Natural killer cell (primary cell): ENCODE data around the gene GAL3ST3. TPM values are rescaled to one million over a fixed set of nuclear protein-coding genes. Genes with fewer than 3 reads are reported as not detected.

Source experiments
- ATAC-seq, 3 donors: fragments of 150-1000 bp in 2 of 3; fragments of 200-7000 bp in 1 of 3; cut with Tn5 transposase; 1 replicate in 1 of 3; 2 replicates in 2 of 3; pipeline ENCODE4 v1.10.0; 2021; ENCODE audit warnings: mild to moderate bottlenecking in 2 of 3, moderate library complexity in 2 of 3
- DNase-seq, 2 donors: peaks; one replicate each; pipeline versions ENCODE4 v3.0.0 to v3.0.0-alpha.2; 2013 to 2021; ENCODE audit warnings: mixed read lengths in 1 of 2
- H3K27ac ChIP-seq: one replicate; pipeline ENCODE4 v1.5.1; 2013; ENCODE audit warnings: mild to moderate bottlenecking, low read length
- H3K27me3 ChIP-seq: one replicate; pipeline ENCODE4 v1.6.1; 2013; ENCODE audit warnings: low read length; ENCODE audit not compliant: control insufficient read depth, insufficient read depth
- H3K36me3 ChIP-seq: one replicate; pipeline ENCODE4 v1.6.1; 2013; ENCODE audit warnings: low read length; ENCODE audit not compliant: control insufficient read depth, insufficient read depth
- H3K4me1 ChIP-seq: one replicate; pipeline ENCODE4 v1.6.1; 2013; ENCODE audit warnings: low read length; ENCODE audit not compliant: control insufficient read depth, insufficient read depth
- H3K4me3 ChIP-seq: one replicate; pipeline ENCODE4 v1.5.1; 2013; ENCODE audit warnings: low read length
- H3K9me3 ChIP-seq: one replicate; pipeline ENCODE4 v1.6.1; 2013; ENCODE audit warnings: low read length; ENCODE audit not compliant: control insufficient read depth, insufficient read depth
- H3K27ac Mint-ChIP-seq, 2 donors: one replicate each; pipeline ENCODE4 v1.8.0; 2022; ENCODE audit warnings: mild to moderate bottlenecking in 2 of 2, mixed read lengths in 2 of 2, moderate library complexity in 1 of 2
- H3K27me3 Mint-ChIP-seq, 2 donors: one replicate each; pipeline ENCODE4 v1.8.0; 2022; ENCODE audit warnings: low read depth in 2 of 2, mixed read lengths in 2 of 2
- H3K36me3 Mint-ChIP-seq: one replicate; pipeline ENCODE4 v1.8.0; 2022; ENCODE audit warnings: mixed read lengths
- H3K4me1 Mint-ChIP-seq, 2 donors: one replicate each; pipeline ENCODE4 v1.8.0; 2022; ENCODE audit warnings: mixed read lengths in 2 of 2
- H3K4me3 Mint-ChIP-seq: one replicate; pipeline ENCODE4 v1.8.0; 2022; ENCODE audit warnings: mild to moderate bottlenecking, moderate library complexity, mixed read lengths
- H3K9me3 Mint-ChIP-seq, 2 donors: one replicate each; pipeline ENCODE4 v1.8.0; 2022; ENCODE audit warnings: mixed read lengths in 2 of 2
- WGBS: methylation state at CpG from one replicate; pipeline ENCODE4 v1.1.7; 2013; ENCODE audit warnings: missing lambda C conversion rate; ENCODE audit not compliant: insufficient coverage; 5-methylcytosine and 5-hydroxymethylcytosine counted together
- intact Hi-C: fragments of 100-400 bp; cut with micrococcal nuclease; formaldehyde crosslinking; loops from one replicate; pipeline ENCODE4 v1.14.2; 2022
- total RNA-seq, 4 donors: library from RNA; stranded (reverse); fragments of 120-200 nt in 1 of 4; gene quantifications; one replicate each; pipeline versions ENCODE4 v1.2.3 to v1.2.4, GENCODE V29; 2013 to 2022
- TF ChIP-seq, protein P1 (sequence below): fragments of 200-600 bp; IDR thresholded peaks from one replicate; pipeline ENCODE4 v1.8.0; 2022; ENCODE audit warnings: antibody characterized with exemption

GAL3ST3 gene
- total RNA-seq, 3 donors from 2014 or later (not counting 1 experiment from before 2014, with no cell fraction given): not detected

DNA sequence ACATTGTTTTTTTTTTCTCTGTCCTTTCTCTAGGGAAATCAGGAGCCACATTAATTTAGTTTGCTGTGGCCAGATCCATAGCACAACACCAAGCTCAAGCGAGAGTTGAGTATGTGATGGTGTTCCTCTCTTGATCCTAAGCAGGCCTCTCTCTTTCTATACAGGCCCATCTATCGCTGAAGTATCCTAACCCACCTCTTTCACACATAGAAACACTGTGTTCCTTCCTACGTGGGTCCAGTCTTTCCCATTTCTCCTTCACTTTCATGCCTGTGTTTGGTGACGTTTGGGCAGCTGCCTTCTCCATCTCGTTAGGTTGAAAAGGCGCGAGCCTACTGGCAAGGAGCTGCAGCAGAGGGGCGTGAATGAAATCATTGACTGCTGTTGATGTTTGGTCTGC lies 23.6 kb upstream of the GAL3ST3 start:
- Mint-ChIP-seq H3K36me3 (peaks cover under 1% of the 10 kb centered on the region), H3K27me3 (no peaks in the 10 kb centered on the region), H3K9me3 (no peaks in the 10 kb centered on the region), H3K4me3 (peak overlapping the region; percentile 94), H3K27ac (peak overlapping the region; percentile 89 to 91), H3K4me1 (peaks cover 45 to 47% of the 10 kb centered on the region in 2 donors)
- no peaks in the 10 kb centered on the region for H3K27me3 ChIP-seq
- WGBS: 83% methylated on average over 8 of the region's 8 CpGs
- intact Hi-C loops: no loop called here
- TF ChIP-seq, protein P1, sequence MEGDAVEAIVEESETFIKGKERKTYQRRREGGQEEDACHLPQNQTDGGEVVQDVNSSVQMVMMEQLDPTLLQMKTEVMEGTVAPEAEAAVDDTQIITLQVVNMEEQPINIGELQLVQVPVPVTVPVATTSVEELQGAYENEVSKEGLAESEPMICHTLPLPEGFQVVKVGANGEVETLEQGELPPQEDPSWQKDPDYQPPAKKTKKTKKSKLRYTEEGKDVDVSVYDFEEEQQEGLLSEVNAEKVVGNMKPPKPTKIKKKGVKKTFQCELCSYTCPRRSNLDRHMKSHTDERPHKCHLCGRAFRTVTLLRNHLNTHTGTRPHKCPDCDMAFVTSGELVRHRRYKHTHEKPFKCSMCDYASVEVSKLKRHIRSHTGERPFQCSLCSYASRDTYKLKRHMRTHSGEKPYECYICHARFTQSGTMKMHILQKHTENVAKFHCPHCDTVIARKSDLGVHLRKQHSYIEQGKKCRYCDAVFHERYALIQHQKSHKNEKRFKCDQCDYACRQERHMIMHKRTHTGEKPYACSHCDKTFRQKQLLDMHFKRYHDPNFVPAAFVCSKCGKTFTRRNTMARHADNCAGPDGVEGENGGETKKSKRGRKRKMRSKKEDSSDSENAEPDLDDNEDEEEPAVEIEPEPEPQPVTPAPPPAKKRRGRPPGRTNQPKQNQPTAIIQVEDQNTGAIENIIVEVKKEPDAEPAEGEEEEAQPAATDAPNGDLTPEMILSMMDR: no peak
- ATAC-seq (no peak), DNase-seq (no peak)
- H3K36me3 ChIP-seq: peaks cover 33% of the 10 kb centered on the region
- no peak overlapping the region for H3K27ac ChIP-seq
- H3K4me1 ChIP-seq: peaks cover 39% of the 10 kb centered on the region
- H3K4me3 ChIP-seq: no peak overlapping the region
- no peaks in the 10 kb centered on the region for H3K9me3 ChIP-seq

DNA sequence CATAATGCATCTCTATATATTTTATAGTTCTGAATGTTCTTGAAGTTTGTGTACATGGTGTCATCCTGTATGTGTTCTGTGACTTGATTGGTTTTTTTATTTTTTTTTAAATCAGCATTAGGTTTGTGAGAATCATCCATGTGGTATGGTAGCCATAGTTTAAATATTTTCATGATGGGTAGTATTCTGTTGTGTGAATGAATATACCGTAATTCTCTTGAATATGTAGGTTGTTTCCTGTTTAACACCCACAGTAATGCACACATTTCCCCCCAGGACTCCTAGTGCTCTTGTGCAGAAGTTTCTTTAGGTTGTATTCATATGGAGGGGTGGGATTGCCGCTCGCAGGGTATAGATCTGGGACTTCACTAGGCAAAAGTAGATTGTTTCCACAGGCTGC lies 23.1 kb upstream of the GAL3ST3 start:
- H3K36me3 ChIP-seq: peaks cover 37% of the 10 kb centered on the region
- no peaks in the 10 kb centered on the region for H3K27me3 Mint-ChIP-seq
- H3K9me3 Mint-ChIP-seq: no peaks in the 10 kb centered on the region
- no peaks in the 10 kb centered on the region for H3K27me3 ChIP-seq
- no peaks in the 10 kb centered on the region for H3K9me3 ChIP-seq
- intact Hi-C loops: no loop called here
- H3K36me3 Mint-ChIP-seq: peaks cover 4% of the 10 kb centered on the region
- TF ChIP-seq, protein P1: no peak
- DNase-seq: no peak
- WGBS: 75% methylated on average over 2 of the region's 3 CpGs
- peaks cover 39% of the 10 kb centered on the region for H3K4me1 ChIP-seq
- H3K4me3 Mint-ChIP-seq: peak overlapping the region; percentile 94
- H3K27ac ChIP-seq: no peak overlapping the region
- no peak for ATAC-seq
- H3K4me3 ChIP-seq: no peak overlapping the region
- peaks cover 48 to 51% of the 10 kb centered on the region in 2 donors for H3K4me1 Mint-ChIP-seq
- peak overlapping the region; percentile 89 to 91 for H3K27ac Mint-ChIP-seq

DNA sequence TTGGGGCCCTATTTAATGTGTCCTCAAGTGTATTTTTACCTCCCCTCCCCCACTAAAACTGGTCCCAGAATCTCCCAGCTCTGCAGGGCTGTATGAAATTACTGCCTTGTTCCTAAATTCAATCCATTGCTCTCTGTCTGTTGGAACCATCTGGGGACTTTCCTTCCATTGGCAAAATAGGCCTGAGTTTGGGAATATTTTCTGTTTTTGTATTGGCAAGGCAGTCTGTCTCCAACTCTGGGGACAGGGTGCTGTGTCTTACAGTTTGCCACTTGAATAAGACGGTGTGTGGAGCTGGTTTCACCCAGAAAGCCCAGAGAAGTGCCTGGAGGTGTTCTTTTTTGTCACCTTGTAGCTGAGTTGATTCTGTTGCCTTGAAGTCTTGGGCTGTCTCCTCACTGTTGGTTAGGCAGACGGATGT lies 22.4 kb upstream of the GAL3ST3 start:
- peak overlapping the region; percentile 77 for H3K4me3 ChIP-seq
- H3K27ac ChIP-seq: peak overlapping the region; percentile 62
- TF ChIP-seq, protein P1: no peak
- DNase-seq: peak in 1 of 2 donors; percentile 61
- Mint-ChIP-seq H3K4me1 (peaks cover 55 to 58% of the 10 kb centered on the region in 2 donors), H3K27ac (peak overlapping the region; percentile 89 to 91), H3K36me3 (peaks cover 9% of the 10 kb centered on the region), H3K4me3 (peak overlapping the region; percentile 94), H3K9me3 (no peaks in the 10 kb centered on the region), H3K27me3 (no peaks in the 10 kb centered on the region)
- peak in 1 of 3 donors; percentile 8 for ATAC-seq
- 0% methylated on average over 1 of the region's 2 CpGs for WGBS
- intact Hi-C loops: loop anchor here (2.0 kb wide), 1 partner anchor 55 kb away; no protein-coding TSS in a partner anchor
- H3K4me1 ChIP-seq: peaks cover 39% of the 10 kb centered on the region
- no peaks in the 10 kb centered on the region for H3K9me3 ChIP-seq
- H3K36me3 ChIP-seq: peaks cover 37% of the 10 kb centered on the region
- H3K27me3 ChIP-seq: no peaks in the 10 kb centered on the region
